A673 (cell line): ENCODE data around the gene NEK1. TPM values are rescaled to one million over a fixed set of nuclear protein-coding genes. Genes with fewer than 3 reads are reported as not detected.

Experiments
- BruUV-seq: library from RNA; stranded (reverse); fragments of 400-500 nt; replicated peaks from 2 replicates; lab custom pipeline; 2021; lab: Mats Ljungman, UMichigan
- CTCF ChIA-PET: fragments of 300-600 bp; sonication (Branson Sonifier 250); formaldehyde crosslinking; loops from one replicate; lab custom pipeline; 2022; ENCODE audit warnings: antibody characterized with exemption; lab: Charles Lee
- POLR2A ChIA-PET: fragments of 300-600 bp; sonication (Branson Sonifier 250); formaldehyde crosslinking; loops from one replicate; lab custom pipeline; 2022; ENCODE audit warnings: antibody characterized with exemption; ENCODE audit not compliant: low non-redundant PET; lab: Charles Lee
- DNase-seq: peaks from one replicate; pipeline ENCODE4 v3.0.0-alpha.2; 2015; ENCODE audit warnings: low spot score
- H3K27ac ChIP-seq: fragments of 200-600 bp; sonication (generic); 2 replicates; pipeline ENCODE4 v1.5.1; 2016; ENCODE audit warnings: mixed run types, low read depth, mild to moderate bottlenecking, mixed read lengths, antibody characterized with exemption, low read length; ENCODE audit not compliant: poor library complexity, severe bottlenecking
- H3K27me3 ChIP-seq: fragments of 200-600 bp; sonication (generic); replicated peaks from 2 replicates; pipeline ENCODE4 v1.6.1; 2017; ENCODE audit warnings: mixed run types, low read depth, mild to moderate bottlenecking, mixed read lengths, antibody characterized with exemption, low read length; ENCODE audit not compliant: insufficient read depth, poor library complexity
- H3K36me3 ChIP-seq: fragments of 200-600 bp; sonication (generic); 2 replicates; pipeline ENCODE4 v1.6.1; 2016; ENCODE audit warnings: mixed run types, mild to moderate bottlenecking, mixed read lengths, antibody characterized with exemption, low read length; ENCODE audit not compliant: insufficient read depth, poor library complexity, severe bottlenecking
- H3K4me1 ChIP-seq: fragments of 200-600 bp; sonication (generic); 2 replicates; pipeline ENCODE4 v1.6.1; 2017; ENCODE audit warnings: mixed run types, mild to moderate bottlenecking, mixed read lengths, antibody characterized with exemption, low read length; ENCODE audit not compliant: insufficient read depth, poor library complexity, severe bottlenecking
- H3K4me3 ChIP-seq: fragments of 200-600 bp; sonication (generic); 2 replicates; pipeline ENCODE4 v1.5.1; 2016; ENCODE audit warnings: low read depth, mixed run types, mild to moderate bottlenecking, mixed read lengths, low read length; ENCODE audit not compliant: poor library complexity, severe bottlenecking
- H3K9me3 ChIP-seq: fragments of 200-600 bp; sonication (generic); 2 replicates; pipeline ENCODE4 v1.6.1; 2016; ENCODE audit warnings: mixed run types, low read depth, mild to moderate bottlenecking, mixed read lengths, antibody characterized with exemption, low read length; ENCODE audit not compliant: poor library complexity, severe bottlenecking
- EZH2 ChIP-seq: fragments of 200-600 bp; sonication (generic); IDR thresholded peaks from 2 replicates; pipeline ENCODE4 v1.6.1; 2017; ENCODE audit warnings: borderline replicate concordance, low read depth, mild to moderate bottlenecking, mixed read lengths, antibody characterized with exemption, low read length; ENCODE audit not compliant: poor library complexity, severe bottlenecking
- intact Hi-C: fragments of 100-400 bp; cut with micrococcal nuclease; formaldehyde crosslinking; loops from one replicate; pipeline ENCODE4 v1.10.0; 2022; ENCODE audit not compliant: unreplicated experiment
- total RNA-seq: library from RNA; stranded (reverse); gene quantifications from 2 replicates; pipeline ENCODE4 v1.2.3, GENCODE V29; 2021
- TF ChIP-seq, protein P1 (sequence below): fragments of 300-800, 200-600 bp; sonication (generic); conservative IDR thresholded peaks from 2 replicates; pipeline ENCODE4 v1.5.1; 2017; ENCODE audit warnings: low read depth, mild to moderate bottlenecking, antibody characterized with exemption, low read length, moderate library complexity, mixed read lengths

NEK1 gene
- total RNA-seq, 1 experiment from 2014 or later: 12.9 TPM

DNA sequence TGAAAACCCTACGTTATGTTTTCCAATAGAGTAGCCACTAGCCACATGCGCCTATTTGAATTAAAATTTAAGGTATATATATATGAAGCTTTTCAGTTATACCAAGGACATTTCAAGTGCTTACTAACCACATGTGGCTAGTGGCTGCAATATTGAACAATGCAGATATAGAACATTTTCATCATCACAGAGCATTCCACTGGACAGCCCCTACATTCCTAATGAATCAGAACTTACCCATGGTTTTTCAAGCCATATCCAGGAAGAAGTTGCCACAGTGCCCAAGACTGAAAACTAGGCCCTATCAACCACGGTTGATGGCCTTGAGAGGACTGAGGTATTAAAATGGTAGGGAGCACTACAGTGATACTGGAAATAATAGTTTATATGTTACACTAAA, 29.7 kb downstream of the NEK1 start:
- Histone ChIP-seq H3K27me3 (no peaks in the 10 kb centered on the region), H3K9me3 (no peaks in the 10 kb centered on the region), H3K4me1 (no peaks in the 10 kb centered on the region), H3K27ac (no peak overlapping the region), H3K4me3 (no peak overlapping the region), H3K36me3 (no peaks in the 10 kb centered on the region)
- no peak for TF ChIP-seq EZH2
- TF ChIP-seq, protein P1, sequence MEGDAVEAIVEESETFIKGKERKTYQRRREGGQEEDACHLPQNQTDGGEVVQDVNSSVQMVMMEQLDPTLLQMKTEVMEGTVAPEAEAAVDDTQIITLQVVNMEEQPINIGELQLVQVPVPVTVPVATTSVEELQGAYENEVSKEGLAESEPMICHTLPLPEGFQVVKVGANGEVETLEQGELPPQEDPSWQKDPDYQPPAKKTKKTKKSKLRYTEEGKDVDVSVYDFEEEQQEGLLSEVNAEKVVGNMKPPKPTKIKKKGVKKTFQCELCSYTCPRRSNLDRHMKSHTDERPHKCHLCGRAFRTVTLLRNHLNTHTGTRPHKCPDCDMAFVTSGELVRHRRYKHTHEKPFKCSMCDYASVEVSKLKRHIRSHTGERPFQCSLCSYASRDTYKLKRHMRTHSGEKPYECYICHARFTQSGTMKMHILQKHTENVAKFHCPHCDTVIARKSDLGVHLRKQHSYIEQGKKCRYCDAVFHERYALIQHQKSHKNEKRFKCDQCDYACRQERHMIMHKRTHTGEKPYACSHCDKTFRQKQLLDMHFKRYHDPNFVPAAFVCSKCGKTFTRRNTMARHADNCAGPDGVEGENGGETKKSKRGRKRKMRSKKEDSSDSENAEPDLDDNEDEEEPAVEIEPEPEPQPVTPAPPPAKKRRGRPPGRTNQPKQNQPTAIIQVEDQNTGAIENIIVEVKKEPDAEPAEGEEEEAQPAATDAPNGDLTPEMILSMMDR: no peak
- POLR2A ChIA-PET: no interaction called here
- BruUV-seq: no TSS peak
- CTCF ChIA-PET: no interaction called here
- DNase-seq: no peak
- intact Hi-C loops: no loop called here

DNA sequence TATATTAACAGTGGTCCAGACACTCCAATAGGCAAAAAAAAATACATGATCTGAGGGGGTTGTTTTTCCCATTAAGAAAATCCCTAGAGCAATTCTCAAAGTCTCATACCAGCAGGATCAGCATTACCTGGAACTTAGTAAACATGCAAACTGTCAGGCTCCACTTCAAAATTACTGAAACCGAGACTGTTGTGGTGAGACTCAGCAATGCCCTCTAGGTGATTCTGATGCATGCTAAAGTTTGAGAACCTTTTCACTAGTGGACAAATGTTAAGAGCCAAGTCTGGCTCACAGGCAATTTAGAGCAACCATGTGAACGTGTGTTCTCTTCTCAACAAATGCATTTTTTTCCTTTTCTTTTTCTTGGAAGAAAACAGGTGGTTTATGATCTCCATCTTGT, 30.2 kb downstream of the NEK1 start:
- Histone ChIP-seq H3K27me3 (no peaks in the 10 kb centered on the region), H3K27ac (no peak overlapping the region), H3K4me3 (no peak overlapping the region), H3K4me1 (no peaks in the 10 kb centered on the region), H3K9me3 (no peaks in the 10 kb centered on the region), H3K36me3 (no peaks in the 10 kb centered on the region)
- intact Hi-C loops: no loop called here
- no TSS peak for BruUV-seq
- POLR2A ChIA-PET: no interaction called here
- CTCF ChIA-PET: no interaction called here
- no peak for DNase-seq
- TF ChIP-seq EZH2: no peak
- TF ChIP-seq, protein P1: no peak

DNA sequence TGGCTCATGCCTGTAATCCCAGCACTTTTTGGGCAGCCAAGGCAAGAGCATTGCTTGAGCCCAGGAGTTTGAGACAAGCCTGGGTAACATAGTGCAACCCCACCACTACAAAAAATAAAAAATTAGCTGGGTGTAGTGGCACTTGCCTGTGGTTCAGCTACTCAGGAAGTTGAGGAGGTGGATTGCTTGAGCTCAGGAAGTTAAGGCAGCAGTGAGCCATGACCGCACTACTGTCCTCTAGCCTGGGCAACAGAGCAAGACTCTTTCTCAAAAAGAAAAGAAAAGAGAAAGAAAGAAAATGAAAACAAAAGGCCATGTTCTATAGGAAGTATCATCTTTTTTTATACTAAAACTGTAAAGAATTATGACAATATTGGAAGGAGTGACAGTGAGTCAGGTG, 38.5 kb downstream of the NEK1 start:
- Histone ChIP-seq H3K4me1 (no peaks in the 10 kb centered on the region), H3K27me3 (no peaks in the 10 kb centered on the region), H3K9me3 (no peaks in the 10 kb centered on the region), H3K4me3 (no peak overlapping the region), H3K27ac (no peak overlapping the region), H3K36me3 (no peaks in the 10 kb centered on the region)
- no TSS peak for BruUV-seq
- CTCF ChIA-PET: no interaction called here
- intact Hi-C loops: no loop called here
- TF ChIP-seq, protein P1: no peak
- TF ChIP-seq EZH2: no peak
- POLR2A ChIA-PET: no interaction called here
- DNase-seq: no peak
